Thoracic aorta (tissue), 2 donors: Measurements from ENCODE around the gene PTMA. TPM values are rescaled to one million over a fixed set of nuclear protein-coding genes. Genes with fewer than 3 reads are reported as not detected.

Source experiments
- ATAC-seq: fragments of 150-250 bp; one replicate; pipeline ENCODE4 v1.8.0; 2017; ENCODE audit warnings: low read depth; ENCODE audit not compliant: insufficient number of reproducible peaks, low FRiP score
- DNase-seq: peaks from one replicate; pipeline ENCODE4 v3.0.0-alpha.2; 2020; ENCODE audit warnings: low spot score
- H3K27ac ChIP-seq, 2 donors: fragments of 200-600 bp; sonication (generic); 1 replicate in 1 of 2; 2 replicates in 1 of 2; pipeline ENCODE4 v1.5.1; 2016; ENCODE audit warnings: mild to moderate bottlenecking in 2 of 2, moderate library complexity in 2 of 2
- H3K27me3 ChIP-seq: fragments of 200-600 bp; sonication (generic); replicated peaks from 2 replicates; pipeline ENCODE4 v1.6.0; 2016; ENCODE audit warnings: mild to moderate bottlenecking; ENCODE audit not compliant: insufficient read depth
- H3K36me3 ChIP-seq: fragments of 200-600 bp; sonication (generic); one replicate; pipeline ENCODE4 v1.5.1; 2016
- H3K4me1 ChIP-seq, 2 donors: fragments of 200-600 bp; sonication (generic); 1 replicate in 1 of 2; 2 replicates in 1 of 2; pipeline versions ENCODE4 v1.5.1 to v1.6.0; 2016; ENCODE audit warnings: low read depth in 2 of 2, mild to moderate bottlenecking in 1 of 2; ENCODE audit not compliant: control insufficient read depth in 1 of 2
- H3K4me3 ChIP-seq: fragments of 200-600 bp; sonication (generic); 2 replicates; pipeline ENCODE4 v1.5.1; 2016; ENCODE audit warnings: mild to moderate bottlenecking
- H3K9me3 ChIP-seq: fragments of 200-600 bp; sonication (generic); 2 replicates; pipeline ENCODE4 v1.5.1; 2016
- total RNA-seq, 2 donors: library from RNA; depleted of rRNA; stranded (reverse); fragments of >200 nt; gene quantifications; one replicate each; pipeline versions ENCODE4 v1.1.0 to v1.2.3, GENCODE V29; 2016
- TF ChIP-seq, protein P1 (sequence below): fragments of 200-600 bp; sonication (generic); IDR thresholded peaks from one replicate; pipeline ENCODE4 v1.5.1; 2019; ENCODE audit warnings: antibody characterized with exemption

PTMA gene
- total RNA-seq, 2 donors from 2014 or later: 700 to 1,022 TPM

GRCh38 chr2:231751042-231751815 is 42.9 kb downstream of the PTMA start:
- ATAC-seq: no peak
- no peak overlapping the region for H3K4me3 ChIP-seq
- TF ChIP-seq, protein P1, sequence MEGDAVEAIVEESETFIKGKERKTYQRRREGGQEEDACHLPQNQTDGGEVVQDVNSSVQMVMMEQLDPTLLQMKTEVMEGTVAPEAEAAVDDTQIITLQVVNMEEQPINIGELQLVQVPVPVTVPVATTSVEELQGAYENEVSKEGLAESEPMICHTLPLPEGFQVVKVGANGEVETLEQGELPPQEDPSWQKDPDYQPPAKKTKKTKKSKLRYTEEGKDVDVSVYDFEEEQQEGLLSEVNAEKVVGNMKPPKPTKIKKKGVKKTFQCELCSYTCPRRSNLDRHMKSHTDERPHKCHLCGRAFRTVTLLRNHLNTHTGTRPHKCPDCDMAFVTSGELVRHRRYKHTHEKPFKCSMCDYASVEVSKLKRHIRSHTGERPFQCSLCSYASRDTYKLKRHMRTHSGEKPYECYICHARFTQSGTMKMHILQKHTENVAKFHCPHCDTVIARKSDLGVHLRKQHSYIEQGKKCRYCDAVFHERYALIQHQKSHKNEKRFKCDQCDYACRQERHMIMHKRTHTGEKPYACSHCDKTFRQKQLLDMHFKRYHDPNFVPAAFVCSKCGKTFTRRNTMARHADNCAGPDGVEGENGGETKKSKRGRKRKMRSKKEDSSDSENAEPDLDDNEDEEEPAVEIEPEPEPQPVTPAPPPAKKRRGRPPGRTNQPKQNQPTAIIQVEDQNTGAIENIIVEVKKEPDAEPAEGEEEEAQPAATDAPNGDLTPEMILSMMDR: no peak
- H3K27ac ChIP-seq: no peak overlapping the region
- no peaks in the 10 kb centered on the region for H3K9me3 ChIP-seq
- no peak for DNase-seq
- H3K4me1 ChIP-seq: no peaks in the 10 kb centered on the region
- no peaks in the 10 kb centered on the region for H3K27me3 ChIP-seq
- no peaks in the 10 kb centered on the region for H3K36me3 ChIP-seq

- no peaks in the 10 kb centered on the region for H3K4me1 ChIP-seq
- TF ChIP-seq, protein P1: no peak
- H3K27me3 ChIP-seq: no peaks in the 10 kb centered on the region
- ATAC-seq (no peak), DNase-seq (no peak)
- H3K27ac ChIP-seq: no peak overlapping the region
- no peak overlapping the region for H3K4me3 ChIP-seq
- no peaks in the 10 kb centered on the region for H3K9me3 ChIP-seq
- H3K36me3 ChIP-seq: no peaks in the 10 kb centered on the region
These were observed 43.7 kb downstream of the PTMA start for GRCh38 chr2:231752061-231752460.

- ATAC-seq (no peak), DNase-seq (no peak)
- Histone ChIP-seq H3K36me3 (no peaks in the 10 kb centered on the region), H3K27me3 (no peaks in the 10 kb centered on the region), H3K4me3 (no peak overlapping the region), H3K27ac (no peak overlapping the region), H3K4me1 (no peaks in the 10 kb centered on the region), H3K9me3 (no peaks in the 10 kb centered on the region)
- TF ChIP-seq, protein P1: no peak
These were observed 53.4 kb downstream of the PTMA start for GRCh38 chr2:231761735-231762134.

Other genes with a start within 250 kb of the PTMA start
- 100 to 1,000 TPM in 1 of 2 donors, 10 to 100 TPM in 1; 80.4 to 210 TPM for gene NCL, start 244.0 kb upstream of the PTMA start, total RNA-seq
- gene NMUR1, start 178.1 kb upstream of the PTMA start, total RNA-seq: 1 to 10 TPM in 1 of 2 donors, under 1 TPM in 1; 0.21 to 3.2 TPM
- gene TEX44, start 115.7 kb upstream of the PTMA start, total RNA-seq: not detected
- 10 to 100 TPM; 24.9 to 30.2 TPM for gene PDE6D, start 72.8 kb downstream of the PTMA start, total RNA-seq
- gene COPS7B, start 77.9 kb downstream of the PTMA start, total RNA-seq: 10 to 100 TPM; 25.5 to 25.7 TPM
- gene NPPC, start 217.9 kb downstream of the PTMA start, total RNA-seq: not detected